Lower lobe of right lung (tissue), 2 donors: Measurements from ENCODE around the gene UBE2V1. TPM values are rescaled to one million over a fixed set of nuclear protein-coding genes. Genes with fewer than 3 reads are reported as not detected.

Experiments used
- ATAC-seq, 2 donors: fragments of 200-7000 bp; cut with Tn5 transposase; one replicate each; pipeline ENCODE4 v1.9.1; 2020 to 2022; ENCODE audit warnings: mild to moderate bottlenecking in 2 of 2, moderate library complexity in 2 of 2
- DNase-seq: peaks from one replicate; pipeline ENCODE4 v3.0.0-alpha.2; 2020
- H3K27ac ChIP-seq: fragments of 200-600 bp; one replicate; pipeline ENCODE4 v1.8.0; 2022
- H3K27me3 ChIP-seq: fragments of 200-600 bp; one replicate; pipeline ENCODE4 v1.8.0; 2022; ENCODE audit warnings: low read depth
- H3K36me3 ChIP-seq: fragments of 200-600 bp; one replicate; pipeline ENCODE4 v1.8.0; 2022; ENCODE audit warnings: mild to moderate bottlenecking
- H3K4me1 ChIP-seq: fragments of 200-600 bp; one replicate; pipeline ENCODE4 v1.8.0; 2022
- H3K4me3 ChIP-seq: fragments of 200-600 bp; one replicate; pipeline ENCODE4 v1.8.0; 2022; ENCODE audit warnings: mild to moderate bottlenecking
- H3K9me3 ChIP-seq: fragments of 200-600 bp; one replicate; pipeline ENCODE4 v1.8.0; 2022
- intact Hi-C: fragments of 100-400 bp; cut with DNase I; formaldehyde crosslinking; loops from one replicate; pipeline ENCODE4 v1.11.0; 2022
- total RNA-seq: library from RNA; stranded (reverse); fragmentation: NEBNext Ultra II Directional; extraction: Animal tissue kit (Norgen Biotek cat#: 25700); gene quantifications from one replicate; pipeline ENCODE4 v1.2.1, GENCODE V29; 2021
- TF ChIP-seq, protein P1 (sequence below): fragments of 200-600 bp; IDR thresholded peaks from one replicate; pipeline ENCODE4 v1.8.0; 2022; ENCODE audit warnings: antibody characterized with exemption, mild to moderate bottlenecking
- donor health status: DM: no; HTN: yes; CAD: no; lungs with severe emphysema.

UBE2V1 gene
- total RNA-seq, 1 donor from 2014 or later, result 83.4 TPM

DNA sequence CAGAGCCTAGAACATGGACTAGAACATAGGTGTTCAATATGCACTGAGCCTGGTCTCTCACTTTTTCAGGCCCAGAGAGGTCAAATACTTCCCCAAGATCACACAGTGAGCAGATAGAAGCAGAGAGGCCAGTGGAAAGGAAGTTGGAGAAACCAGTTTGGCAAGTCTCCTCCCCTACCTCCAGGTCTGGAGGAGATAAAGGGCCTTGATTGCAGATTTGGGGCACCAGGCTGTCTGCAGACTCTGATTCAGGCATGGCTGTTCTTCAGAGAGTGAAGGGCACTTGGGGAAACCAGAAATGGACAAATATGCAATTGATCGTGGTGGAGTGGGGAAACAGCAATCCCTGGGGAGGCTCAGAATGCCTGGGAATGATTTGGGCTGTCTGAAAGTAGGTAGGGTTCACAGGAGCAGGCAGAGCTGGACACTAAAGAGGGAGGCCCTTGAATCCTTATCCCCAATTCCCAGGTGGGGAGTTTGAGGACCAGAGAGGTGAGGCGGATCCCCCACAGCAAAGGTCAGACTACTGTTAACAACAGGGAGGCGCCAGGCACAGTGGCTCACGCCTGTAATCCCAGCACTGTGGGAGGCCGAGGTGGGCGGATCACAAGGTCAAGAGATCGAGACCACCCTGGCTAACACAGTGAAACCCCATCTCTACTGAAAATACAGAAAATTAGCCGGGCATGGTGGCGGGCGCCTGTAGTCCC lies 38.2 kb upstream of the UBE2V1 start:
- Histone ChIP-seq H3K4me1 (peaks cover 69% of the 10 kb centered on the region), H3K27me3 (no peaks in the 10 kb centered on the region), H3K27ac (peak overlapping the region; percentile 97), H3K4me3 (peak overlapping the region; percentile 97), H3K9me3 (no peaks in the 10 kb centered on the region), H3K36me3 (peaks cover 11% of the 10 kb centered on the region)
- ATAC-seq (peak; percentile 62 to 79), DNase-seq (no peak)
- intact Hi-C loops, result no loop called here
- TF ChIP-seq, protein P1, sequence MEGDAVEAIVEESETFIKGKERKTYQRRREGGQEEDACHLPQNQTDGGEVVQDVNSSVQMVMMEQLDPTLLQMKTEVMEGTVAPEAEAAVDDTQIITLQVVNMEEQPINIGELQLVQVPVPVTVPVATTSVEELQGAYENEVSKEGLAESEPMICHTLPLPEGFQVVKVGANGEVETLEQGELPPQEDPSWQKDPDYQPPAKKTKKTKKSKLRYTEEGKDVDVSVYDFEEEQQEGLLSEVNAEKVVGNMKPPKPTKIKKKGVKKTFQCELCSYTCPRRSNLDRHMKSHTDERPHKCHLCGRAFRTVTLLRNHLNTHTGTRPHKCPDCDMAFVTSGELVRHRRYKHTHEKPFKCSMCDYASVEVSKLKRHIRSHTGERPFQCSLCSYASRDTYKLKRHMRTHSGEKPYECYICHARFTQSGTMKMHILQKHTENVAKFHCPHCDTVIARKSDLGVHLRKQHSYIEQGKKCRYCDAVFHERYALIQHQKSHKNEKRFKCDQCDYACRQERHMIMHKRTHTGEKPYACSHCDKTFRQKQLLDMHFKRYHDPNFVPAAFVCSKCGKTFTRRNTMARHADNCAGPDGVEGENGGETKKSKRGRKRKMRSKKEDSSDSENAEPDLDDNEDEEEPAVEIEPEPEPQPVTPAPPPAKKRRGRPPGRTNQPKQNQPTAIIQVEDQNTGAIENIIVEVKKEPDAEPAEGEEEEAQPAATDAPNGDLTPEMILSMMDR, result no peak

DNA sequence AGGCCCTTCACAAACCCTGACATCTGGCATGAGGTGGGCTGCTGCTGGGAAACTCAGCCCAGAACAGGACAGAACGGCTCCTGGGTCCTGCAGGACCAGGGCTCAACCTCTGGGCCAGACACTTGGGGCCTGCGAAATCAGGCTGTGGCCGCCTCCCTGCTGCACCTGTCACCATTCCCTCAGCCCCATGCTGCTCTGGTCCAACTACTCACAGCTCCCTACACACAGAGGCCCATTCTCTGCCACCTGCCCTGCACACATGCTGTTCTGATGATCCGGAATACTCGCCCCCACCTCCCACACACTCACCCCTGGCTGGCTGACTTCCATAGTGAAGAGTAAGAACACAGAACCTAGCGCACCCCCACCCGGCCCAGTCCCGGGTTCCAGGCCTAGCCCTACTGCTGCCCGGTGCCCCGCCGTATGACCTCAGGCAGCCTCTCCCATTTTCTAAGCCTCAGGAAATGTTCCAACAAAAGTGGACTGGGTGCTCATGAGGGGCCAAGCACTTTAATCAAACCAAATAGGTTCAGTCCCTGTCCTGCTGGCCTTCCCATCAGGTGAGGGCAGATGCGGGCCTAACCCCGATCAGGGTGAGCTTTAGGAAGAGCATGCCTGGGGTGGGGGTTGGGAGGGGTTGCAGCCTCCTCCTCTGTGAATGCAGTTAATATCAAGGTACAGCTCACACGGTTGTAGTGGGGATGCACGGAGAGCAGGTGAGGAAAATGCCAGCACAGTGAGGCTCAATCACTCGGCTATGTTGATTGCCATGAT lies 36.7 kb upstream of the UBE2V1 start:
- H3K27ac ChIP-seq, result peak overlapping the region; percentile 3
- no peaks in the 10 kb centered on the region for H3K9me3 ChIP-seq
- peaks cover 11% of the 10 kb centered on the region for H3K36me3 ChIP-seq
- H3K4me1 ChIP-seq, result peaks cover 85% of the 10 kb centered on the region
- H3K27me3 ChIP-seq, result no peaks in the 10 kb centered on the region
- H3K4me3 ChIP-seq, result no peak overlapping the region
- DNase-seq (no peak), ATAC-seq (no peak)
- intact Hi-C loops, result no loop called here
- TF ChIP-seq, protein P1, result no peak

DNA sequence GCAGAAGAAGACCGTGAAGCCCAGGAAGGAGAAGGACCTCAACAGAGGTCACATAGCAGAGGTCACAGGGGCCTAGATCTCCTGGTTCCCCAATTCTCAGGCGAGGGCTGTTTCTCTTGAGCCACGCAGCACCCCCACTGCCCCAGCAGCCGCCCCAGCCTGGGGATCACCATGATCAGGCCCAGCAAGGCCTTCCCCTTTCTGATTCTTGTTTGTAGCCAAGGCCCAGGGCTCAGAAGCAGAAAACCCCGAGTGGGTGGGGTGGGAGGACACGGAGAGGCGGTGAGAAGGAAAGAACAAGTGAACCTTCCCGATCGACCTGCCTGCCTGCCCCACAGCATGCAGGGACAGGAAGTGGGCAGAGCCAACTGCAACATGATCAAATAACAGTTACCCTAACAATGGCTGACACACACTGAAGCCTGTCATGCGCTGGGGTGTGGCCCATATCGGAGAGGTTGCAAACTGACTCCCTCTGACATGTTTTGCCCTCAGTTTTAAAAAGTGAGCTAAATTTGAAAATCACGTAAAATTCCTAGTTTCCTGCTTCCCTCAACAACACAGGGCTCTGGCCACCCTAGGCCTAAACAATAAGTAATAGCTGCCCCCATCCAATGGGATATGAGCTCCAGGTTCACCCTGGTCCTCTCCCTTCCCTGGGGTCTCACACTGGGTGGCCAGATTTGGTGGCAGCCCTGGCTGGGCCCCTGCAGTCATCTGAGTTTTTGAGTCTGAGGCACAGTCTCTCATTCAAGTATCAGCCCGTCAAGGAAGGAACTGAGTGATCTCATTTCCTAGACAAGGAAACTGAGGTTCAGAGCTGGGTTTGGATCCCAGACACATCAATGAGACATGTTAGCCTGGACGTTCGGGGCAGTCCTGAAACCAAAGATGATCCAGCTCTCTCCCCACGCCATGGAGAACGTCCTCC lies 34.0 kb upstream of the UBE2V1 start:
- Histone ChIP-seq H3K4me3 (peak overlapping the region; percentile 26), H3K4me1 (peaks cover 96% of the 10 kb centered on the region), H3K27ac (peak overlapping the region; percentile 84), H3K9me3 (no peaks in the 10 kb centered on the region), H3K27me3 (no peaks in the 10 kb centered on the region), H3K36me3 (peaks cover 25% of the 10 kb centered on the region)
- ATAC-seq (peak; percentile 41 to 70), DNase-seq (peak; percentile 69)
- intact Hi-C loops, result no loop called here
- TF ChIP-seq, protein P1, result no peak

DNA sequence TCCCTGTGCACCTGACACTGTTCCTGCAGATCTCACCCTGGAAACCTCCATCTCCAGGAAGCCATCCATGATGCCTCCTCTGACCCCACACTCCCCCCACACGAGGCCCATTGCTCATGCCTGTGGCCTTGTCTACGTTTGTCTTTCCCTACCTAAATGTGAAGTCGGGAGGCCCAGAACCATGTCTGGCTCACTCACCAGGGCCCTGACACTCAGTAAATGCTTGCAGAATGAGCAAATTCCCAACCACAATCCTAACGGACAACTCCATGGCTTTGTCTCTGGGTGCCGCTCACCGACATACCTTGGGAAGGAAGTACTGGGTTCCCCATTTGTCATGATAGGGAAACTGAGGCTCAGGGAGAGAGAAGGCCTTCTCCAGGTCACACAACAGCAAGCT lies 33.3 kb upstream of the UBE2V1 start:
- no peak for ATAC-seq
- intact Hi-C loops, result no loop called here
- H3K4me1 ChIP-seq, result peaks cover 96% of the 10 kb centered on the region

More for the DNA sequence above, 33.3 kb upstream of the UBE2V1 start:
- no peak for DNase-seq
- Histone ChIP-seq H3K27ac (peak overlapping the region; percentile 84), H3K36me3 (peaks cover 33% of the 10 kb centered on the region), H3K4me3 (peak overlapping the region; percentile 26), H3K9me3 (no peaks in the 10 kb centered on the region), H3K27me3 (no peaks in the 10 kb centered on the region)
- TF ChIP-seq, protein P1, result no peak
